GM23338 (cell line): ENCODE measurements around the gene UBALD1. TPM values are rescaled to one million over a fixed set of nuclear protein-coding genes. Genes with fewer than 3 reads are reported as not detected.

Source experiments
- ATAC-seq: fragments of 200-7000 bp; cut with Tn5 transposase; 3 replicates; pipeline ENCODE4 v1.9.1; 2020
- DNase-seq: peaks from one replicate; pipeline ENCODE4 v3.0.0-alpha.2; 2015; ENCODE audit warnings: low spot score
- H2AFZ ChIP-seq: fragments of 200-600 bp; sonication (generic); 2 replicates; pipeline ENCODE4 v1.8.0; 2016; ENCODE audit warnings: antibody characterized with exemption, mild to moderate bottlenecking, moderate library complexity
- H3F3A ChIP-seq: fragments of 200-600 bp; sonication (generic); replicated peaks from 2 replicates; pipeline ENCODE4 v1.8.0; 2017; ENCODE audit warnings: antibody characterized with exemption, mixed run types, low read depth
- H3K27ac ChIP-seq: fragments of 200-600 bp; sonication (generic); 2 replicates; pipeline ENCODE4 v1.6.1; 2016; ENCODE audit warnings: low read depth
- H3K27me3 ChIP-seq: fragments of 200-600 bp; sonication (generic); 2 replicates; pipeline ENCODE4 v1.8.0; 2016; ENCODE audit warnings: mild to moderate bottlenecking, mixed run types, moderate library complexity; ENCODE audit not compliant: insufficient read depth
- H3K36me3 ChIP-seq: fragments of 200-600 bp; sonication (generic); 2 replicates; pipeline ENCODE4 v1.8.0; 2016; ENCODE audit warnings: mild to moderate bottlenecking; ENCODE audit not compliant: insufficient read depth
- H3K4me1 ChIP-seq: fragments of 200-600 bp; sonication (generic); 2 replicates; pipeline ENCODE4 v1.8.0; 2016; ENCODE audit warnings: mild to moderate bottlenecking, moderate library complexity; ENCODE audit not compliant: insufficient read depth
- H3K4me2 ChIP-seq: fragments of 200-600 bp; sonication (generic); 2 replicates; pipeline ENCODE4 v1.7.1; 2017; ENCODE audit warnings: mixed run types
- H3K4me3 ChIP-seq: fragments of 200-600 bp; sonication (generic); 2 replicates; pipeline ENCODE4 v1.6.1; 2016; ENCODE audit warnings: mixed run types
- H3K79me2 ChIP-seq: fragments of 200-600 bp; sonication (generic); replicated peaks from 2 replicates; pipeline ENCODE4 v1.8.0; 2017; ENCODE audit warnings: mild to moderate bottlenecking; ENCODE audit not compliant: insufficient read depth
- H3K9me2 ChIP-seq: fragments of 200-600 bp; sonication (generic); 2 replicates; pipeline ENCODE4 v1.8.0; 2017; ENCODE audit not compliant: insufficient read depth
- H4K20me1 ChIP-seq: fragments of 200-600 bp; sonication (generic); replicated peaks from 2 replicates; pipeline ENCODE4 v1.8.0; 2017; ENCODE audit warnings: mild to moderate bottlenecking; ENCODE audit not compliant: insufficient read depth
- H3K27ac Mint-ChIP-seq: 2 replicates; pipeline ENCODE4 v1.8.0; 2020; ENCODE audit warnings: inconsistent platforms, mild to moderate bottlenecking, moderate library complexity, mixed read lengths
- H3K27me3 Mint-ChIP-seq: 3 replicates; pipeline ENCODE4 v1.8.0; 2022; ENCODE audit warnings: low read depth, mild to moderate bottlenecking, moderate library complexity, mixed read lengths, inconsistent platforms; ENCODE audit not compliant: insufficient read depth, poor library complexity
- H3K36me3 Mint-ChIP-seq: 3 replicates; pipeline ENCODE4 v1.8.0; 2021; ENCODE audit warnings: low read depth, mild to moderate bottlenecking, inconsistent platforms, moderate library complexity, mixed read lengths
- H3K4me1 Mint-ChIP-seq: 3 replicates; pipeline ENCODE4 v1.8.0; 2020; ENCODE audit warnings: mild to moderate bottlenecking, inconsistent platforms, mixed read lengths
- H3K4me3 Mint-ChIP-seq: 3 replicates; pipeline ENCODE4 v1.8.0; 2021; ENCODE audit warnings: moderate library complexity, mild to moderate bottlenecking, inconsistent platforms, mixed read lengths
- H3K9me3 Mint-ChIP-seq: 3 replicates; pipeline ENCODE4 v1.8.0; 2020; ENCODE audit warnings: moderate library complexity, mild to moderate bottlenecking, inconsistent platforms, mixed read lengths
- CREB1 ChIP-seq: fragments of 250-450 bp; sonication (Bioruptor Pico); IDR thresholded peaks from 2 replicates; pipeline ENCODE4 v1.5.0; 2020; ENCODE audit warnings: low read depth, mild to moderate bottlenecking, moderate library complexity
- CTCF ChIP-seq, 2 experiments: fragments of 200-600 bp in 1 of 2; sonication (generic) in 1 of 2; conservative IDR thresholded peaks; 2 replicates each; pipeline versions ENCODE4 v1.5.1 to v1.6.1; 2016 to 2017; ENCODE audit warnings: antibody characterized with exemption in 2 of 2, low read depth in 2 of 2, mild to moderate bottlenecking in 2 of 2, moderate library complexity in 1 of 2
- EZH2phosphoT487 ChIP-seq: fragments of 200-600 bp; sonication (generic); IDR thresholded peaks from one replicate; pipeline ENCODE4 v1.8.1; 2018; ENCODE audit warnings: antibody characterized with exemption; ENCODE audit not compliant: unreplicated experiment
- NANOG ChIP-seq: IDR thresholded peaks from 2 replicates; pipeline ENCODE4 v1.6.1; 2016; ENCODE audit warnings: antibody characterized with exemption, borderline replicate concordance
- POLR2AphosphoS5 ChIP-seq: IDR thresholded peaks from 2 replicates; pipeline ENCODE4 v1.6.1; 2016; ENCODE audit warnings: antibody characterized with exemption, low read depth
- REST ChIP-seq: IDR thresholded peaks from one replicate; pipeline ENCODE4 v1.6.1; 2018; ENCODE audit warnings: antibody characterized with exemption; ENCODE audit not compliant: unreplicated experiment
- STAT1 ChIP-seq: IDR thresholded peaks from one replicate; pipeline ENCODE4 v1.6.1; 2016; ENCODE audit warnings: antibody characterized with exemption; ENCODE audit not compliant: unreplicated experiment
- ZNF114 ChIP-seq: fragments of 250-450 bp; sonication (Bioruptor Pico); IDR thresholded peaks from 2 replicates; pipeline ENCODE4 v1.5.0; 2020; ENCODE audit warnings: mild to moderate bottlenecking, moderate library complexity
- ZNF462 ChIP-seq: fragments of 250-450 bp; sonication (Bioruptor Pico); IDR thresholded peaks from 2 replicates; pipeline ENCODE4 v1.5.0; 2020; ENCODE audit warnings: mild to moderate bottlenecking, moderate library complexity
- polyA plus RNA-seq: library from polyadenylated mRNA; unstranded; fragments of >200 nt; fragmentation: Nextera tagmentation; extraction: Ambion mirVana; gene quantifications from 2 replicates; pipeline ENCODE4 v1.2.1, GENCODE V29; 2016
- total RNA-seq: library from RNA; depleted of rRNA; stranded (reverse); fragments of >200 nt; shearing (Covaris generic); gene quantifications from 2 replicates; pipeline ENCODE4 v1.2.3, GENCODE V29; 2014

Gene UBALD1
- total and polyA plus RNA-seq, 2 experiments from 2014 or later, result 20.7 to 32.8 TPM

GRCh38 chr16:4606354-4606753 is 8.3 kb downstream of the UBALD1 start:
- peaks cover 10% of the 10 kb centered on the region for H3K4me1 Mint-ChIP-seq
- Histone ChIP-seq H3K4me2 (no peak overlapping the region), H3K4me3 (no peak overlapping the region), H3K27ac (no peak overlapping the region), H3K27me3 (no peaks in the 10 kb centered on the region), H3K4me1 (peaks cover 1% of the 10 kb centered on the region; the same call in 1 of the 2 replicates), H4K20me1 (no peaks in the 10 kb centered on the region; the same call in none of the 2 replicates), H3F3A (no peaks in the 10 kb centered on the region; the same call in 1 of the 2 replicates), H2AFZ (no peak overlapping the region), H3K36me3 (no peaks in the 10 kb centered on the region), H3K9me2 (no peaks in the 10 kb centered on the region), H3K79me2 (peaks cover 14% of the 10 kb centered on the region)
- peaks cover 12% of the 10 kb centered on the region for H3K36me3 Mint-ChIP-seq
- DNase-seq (no peak), ATAC-seq (no peak)
- H3K27me3 Mint-ChIP-seq, result peaks cover 15% of the 10 kb centered on the region
- no peaks in the 10 kb centered on the region for H3K9me3 Mint-ChIP-seq
- H3K27ac Mint-ChIP-seq, result no peak overlapping the region
- TF ChIP-seq CTCF (conservative IDR thresholded peaks at IDR 0.05; ENCODE audit: low read depth in 2 of 2) (no peak), ZNF114 (CRISPR knock-in tag) (no peak), CREB1 (no peak), NANOG (no peak), REST (no peak), STAT1 (no peak), POLR2AphosphoS5 (no peak), EZH2phosphoT487 (no peak)
- no peak overlapping the region; the same call in 2 of the 3 replicates for H3K4me3 Mint-ChIP-seq

- no peaks in the 10 kb centered on the region; the same call in 1 of the 2 replicates for H3K4me1 ChIP-seq
- no peak overlapping the region for H3K4me3 ChIP-seq
- H3K27me3 ChIP-seq, result no peaks in the 10 kb centered on the region
- no peak overlapping the region for H3K4me3 Mint-ChIP-seq
- H3K4me2 ChIP-seq, result no peak overlapping the region
- peaks cover 7% of the 10 kb centered on the region for H3K4me1 Mint-ChIP-seq
- H3K27me3 Mint-ChIP-seq, result peaks cover 19% of the 10 kb centered on the region
- no peaks in the 10 kb centered on the region for H3K79me2 ChIP-seq
- H2AFZ ChIP-seq, result no peak overlapping the region
- DNase-seq (no peak), ATAC-seq (no peak)
- no peaks in the 10 kb centered on the region for H3K36me3 ChIP-seq
- H3F3A ChIP-seq, result peaks cover 5% of the 10 kb centered on the region; the same call in 1 of the 2 replicates
- no peaks in the 10 kb centered on the region for H3K9me2 ChIP-seq
- no peaks in the 10 kb centered on the region for H4K20me1 ChIP-seq
- no peak overlapping the region for H3K27ac Mint-ChIP-seq
- H3K9me3 Mint-ChIP-seq, result no peaks in the 10 kb centered on the region
- H3K27ac ChIP-seq, result 0 out of 2 replicates have a peak overlapping the region, but pooled peaks have one; percentile 39
- peaks cover 12% of the 10 kb centered on the region for H3K36me3 Mint-ChIP-seq
- TF ChIP-seq EZH2phosphoT487, result no peak
- no peak for TF ChIP-seq ZNF462 (CRISPR knock-in tag)
Observed at GRCh38 chr16:4604401-4604800, 10.3 kb downstream of the UBALD1 start.
